PC-9 (cell line): ENCODE data around the gene MAMSTR.

ENCODE experiments used
- EZH2 ChIP-seq: fragments of 200-600 bp; sonication (generic); IDR thresholded peaks from 2 replicates; pipeline ENCODE4 v1.8.0; 2017; ENCODE audit warnings: antibody characterized with exemption, low read depth
- TF ChIP-seq, protein P1 (sequence below): fragments of 200-600 bp; sonication (generic); conservative IDR thresholded peaks from 2 replicates; pipeline ENCODE4 v1.6.1; 2017; ENCODE audit warnings: mixed run types, antibody characterized with exemption, mild to moderate bottlenecking, moderate library complexity

DNA sequence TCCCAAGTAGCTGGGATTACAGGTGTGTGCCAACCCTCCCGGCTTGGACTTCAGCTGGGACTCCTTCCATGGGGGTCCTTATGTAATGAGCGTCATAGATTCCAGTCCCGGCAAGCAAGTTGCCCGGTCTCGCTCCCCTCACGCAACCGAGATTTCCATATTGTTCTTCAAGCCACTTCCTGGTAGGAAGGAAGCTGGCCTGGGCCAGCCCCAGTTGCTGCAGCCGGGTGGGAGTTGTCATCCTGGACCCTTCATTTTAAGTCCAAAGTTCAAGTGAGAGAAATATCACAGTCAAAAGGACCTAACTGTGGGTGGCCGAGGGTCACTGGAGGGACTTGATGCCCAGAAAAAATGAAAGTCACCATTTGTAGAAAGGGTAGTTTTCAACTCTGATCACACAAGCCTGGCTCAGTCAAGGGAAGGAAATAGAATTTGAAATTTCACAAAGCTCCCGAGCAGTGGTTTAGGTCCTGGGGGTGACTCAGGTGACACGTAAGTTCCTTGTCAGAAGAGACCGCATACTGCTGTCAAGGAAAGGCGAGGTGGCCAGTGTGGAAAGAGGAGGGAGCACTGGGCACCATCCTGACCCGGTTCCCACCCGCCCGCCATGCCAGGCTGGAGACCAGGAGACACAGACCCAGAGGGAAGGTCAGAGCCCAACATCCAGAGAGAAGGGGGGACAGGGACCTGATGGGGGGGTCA is 41.1 kb upstream of the MAMSTR start:
- TF ChIP-seq, protein P1, sequence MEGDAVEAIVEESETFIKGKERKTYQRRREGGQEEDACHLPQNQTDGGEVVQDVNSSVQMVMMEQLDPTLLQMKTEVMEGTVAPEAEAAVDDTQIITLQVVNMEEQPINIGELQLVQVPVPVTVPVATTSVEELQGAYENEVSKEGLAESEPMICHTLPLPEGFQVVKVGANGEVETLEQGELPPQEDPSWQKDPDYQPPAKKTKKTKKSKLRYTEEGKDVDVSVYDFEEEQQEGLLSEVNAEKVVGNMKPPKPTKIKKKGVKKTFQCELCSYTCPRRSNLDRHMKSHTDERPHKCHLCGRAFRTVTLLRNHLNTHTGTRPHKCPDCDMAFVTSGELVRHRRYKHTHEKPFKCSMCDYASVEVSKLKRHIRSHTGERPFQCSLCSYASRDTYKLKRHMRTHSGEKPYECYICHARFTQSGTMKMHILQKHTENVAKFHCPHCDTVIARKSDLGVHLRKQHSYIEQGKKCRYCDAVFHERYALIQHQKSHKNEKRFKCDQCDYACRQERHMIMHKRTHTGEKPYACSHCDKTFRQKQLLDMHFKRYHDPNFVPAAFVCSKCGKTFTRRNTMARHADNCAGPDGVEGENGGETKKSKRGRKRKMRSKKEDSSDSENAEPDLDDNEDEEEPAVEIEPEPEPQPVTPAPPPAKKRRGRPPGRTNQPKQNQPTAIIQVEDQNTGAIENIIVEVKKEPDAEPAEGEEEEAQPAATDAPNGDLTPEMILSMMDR = no peak
- TF ChIP-seq EZH2 = no peak
